HAP-1 (cell line): ENCODE results near the gene ATP6V1G1.

Experiments used
- DNase-seq, 2 experiments: peaks; one replicate each; pipeline ENCODE4 v3.0.0-alpha.2; 2016 to 2020; ENCODE audit warnings: low spot score in 2 of 2
- H3K27me3 ChIP-seq: fragments of 250-450 bp; sonication (Bioruptor Pico); 2 replicates; pipeline ENCODE4 v1.5.1; 2020; ENCODE audit warnings: low read depth, mild to moderate bottlenecking, moderate library complexity
- H3K36me3 ChIP-seq: fragments of 250-450 bp; sonication (Bioruptor Pico); replicated peaks from 2 replicates; pipeline ENCODE4 v1.5.1; 2020; ENCODE audit warnings: mild to moderate bottlenecking
- H3K4me1 ChIP-seq: fragments of 250-450 bp; sonication (Bioruptor Pico); 2 replicates; pipeline ENCODE4 v1.5.1; 2020; ENCODE audit warnings: mild to moderate bottlenecking
- H3K4me3 ChIP-seq: fragments of 250-450 bp; sonication (Bioruptor Pico); 2 replicates; pipeline ENCODE4 v1.5.1; 2020; ENCODE audit warnings: mild to moderate bottlenecking, moderate library complexity
- H3K9me3 ChIP-seq: fragments of 250-450 bp; sonication (Bioruptor Pico); 2 replicates; pipeline ENCODE4 v1.5.1; 2020; ENCODE audit warnings: mild to moderate bottlenecking, moderate library complexity
- in situ Hi-C: fragments of 300-500 bp; cut with MboI; formaldehyde crosslinking; loops from 3 replicates; pipeline ENCODE4 v1.14.3; 2020; ENCODE audit warnings: low sequenced_read_pairs, inconsistent platforms, mixed read lengths

The ATP6V1G1 gene

GRCh38 chr9:114629563-114630090 lies 42.1 kb downstream of the ATP6V1G1 start:
- Histone ChIP-seq H3K9me3 (no peaks in the 10 kb centered on the region), H3K4me1 (no peaks in the 10 kb centered on the region), H3K4me3 (no peak overlapping the region), H3K36me3 (peaks cover 21% of the 10 kb centered on the region), H3K27me3 (no peaks in the 10 kb centered on the region)
- DNase-seq, result no peak
- in situ Hi-C loops, result no loop called here

DNA sequence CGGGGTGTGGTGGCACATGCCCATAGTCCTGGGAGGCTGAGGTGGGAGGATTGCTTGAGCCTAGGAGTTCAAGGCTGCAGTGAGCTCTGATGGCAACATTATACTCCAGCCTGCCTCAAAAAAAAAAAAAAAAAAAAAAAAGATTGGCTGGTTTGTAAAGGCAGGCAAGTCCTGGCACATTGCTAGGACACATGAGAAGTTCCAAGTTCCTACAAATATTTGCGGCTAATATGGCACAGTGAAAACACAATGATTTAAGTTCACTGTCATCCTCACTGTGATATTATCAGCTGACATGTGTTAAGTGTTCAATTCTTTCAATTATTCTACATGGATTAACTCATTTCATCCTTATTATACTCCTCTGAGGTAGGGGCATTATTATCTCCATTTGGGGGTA lies 43.6 kb downstream of the ATP6V1G1 start:
- Histone ChIP-seq H3K9me3 (no peaks in the 10 kb centered on the region), H3K27me3 (no peaks in the 10 kb centered on the region), H3K36me3 (peaks cover 21% of the 10 kb centered on the region), H3K4me3 (no peak overlapping the region), H3K4me1 (no peaks in the 10 kb centered on the region)
- DNase-seq, result no peak
- in situ Hi-C loops, result no loop called here

DNA sequence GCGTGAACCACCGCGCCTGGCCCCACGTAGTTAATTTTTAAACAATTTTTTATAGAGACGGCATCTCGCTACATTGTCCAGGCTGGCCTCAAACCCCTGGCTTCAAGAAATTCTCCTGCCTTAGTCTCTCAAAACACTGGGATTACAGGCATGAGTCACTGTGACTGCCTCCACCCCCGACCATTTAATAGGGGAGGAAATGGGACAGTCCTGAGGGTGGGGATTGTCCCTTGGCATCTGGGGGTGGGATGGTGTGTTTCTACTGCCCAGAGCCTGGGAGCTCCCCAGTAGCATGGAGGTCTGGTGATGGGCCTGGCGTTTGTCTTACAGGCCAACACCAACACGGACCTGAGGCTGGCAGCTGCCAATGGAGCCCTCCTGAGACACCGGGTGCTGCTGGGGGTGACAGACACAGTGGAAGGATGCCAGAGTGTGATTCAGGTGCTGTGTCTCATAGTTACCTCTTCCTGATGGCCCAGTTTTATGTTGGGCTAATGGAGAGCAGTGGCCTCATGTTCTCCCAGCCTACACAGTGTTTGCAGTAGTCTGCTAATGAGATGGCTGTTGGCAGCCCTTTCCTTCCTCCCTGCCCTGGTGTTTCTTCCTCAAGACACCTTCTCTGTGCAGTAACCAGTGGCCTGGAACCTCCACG lies 46.0 kb downstream of the ATP6V1G1 start:
- in situ Hi-C loops, result no loop called here

GRCh38 chr9:114634387-114634786 lies 46.8 kb downstream of the ATP6V1G1 start:
- no peak overlapping the region for H3K4me3 ChIP-seq
- no peaks in the 10 kb centered on the region for H3K4me1 ChIP-seq
- in situ Hi-C loops, result no loop called here
- no peaks in the 10 kb centered on the region for H3K9me3 ChIP-seq
- no peak for DNase-seq
- no peaks in the 10 kb centered on the region for H3K27me3 ChIP-seq
- peaks cover 9% of the 10 kb centered on the region for H3K36me3 ChIP-seq

More for the DNA sequence above, 46.0 kb downstream of the ATP6V1G1 start:
- DNase-seq, result no peak
- Histone ChIP-seq H3K4me3 (no peak overlapping the region), H3K36me3 (peaks cover 17% of the 10 kb centered on the region), H3K9me3 (no peaks in the 10 kb centered on the region), H3K4me1 (no peaks in the 10 kb centered on the region), H3K27me3 (no peaks in the 10 kb centered on the region)

DNA sequence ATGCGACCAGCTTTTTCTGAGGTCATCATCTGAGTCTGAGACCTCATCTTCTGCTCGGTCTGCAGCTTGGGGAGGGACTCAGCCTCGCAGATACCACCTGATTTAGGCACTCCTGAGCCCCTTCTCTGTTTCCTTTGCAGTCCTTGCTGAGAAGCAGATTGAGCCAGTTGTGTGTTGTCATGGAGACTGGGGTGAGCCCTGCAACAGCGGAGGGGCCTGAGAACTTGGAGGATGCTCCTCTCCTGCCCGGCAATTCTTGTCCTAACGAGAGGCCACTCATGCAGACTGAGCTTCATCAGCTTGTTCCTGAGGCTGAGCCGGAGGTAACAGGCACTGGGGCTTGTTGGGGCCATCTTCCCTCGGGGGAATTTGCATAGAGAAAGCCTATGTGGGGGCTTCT lies 50.8 kb downstream of the ATP6V1G1 start:
- in situ Hi-C loops, result no loop called here
- H3K4me3 ChIP-seq, result no peak overlapping the region
- H3K27me3 ChIP-seq, result no peaks in the 10 kb centered on the region
- H3K4me1 ChIP-seq, result no peaks in the 10 kb centered on the region
- no peak for DNase-seq
- peaks cover 5% of the 10 kb centered on the region for H3K36me3 ChIP-seq
- no peaks in the 10 kb centered on the region for H3K9me3 ChIP-seq

GRCh38 chr9:114641967-114642366 lies 54.4 kb downstream of the ATP6V1G1 start:
- DNase-seq, result no peak
- H3K9me3 ChIP-seq, result no peaks in the 10 kb centered on the region
- no peak overlapping the region for H3K4me3 ChIP-seq
- H3K36me3 ChIP-seq, result peaks cover 5% of the 10 kb centered on the region
- in situ Hi-C loops, result no loop called here
- no peaks in the 10 kb centered on the region for H3K27me3 ChIP-seq
- no peaks in the 10 kb centered on the region for H3K4me1 ChIP-seq

- Histone ChIP-seq H3K4me1 (no peaks in the 10 kb centered on the region), H3K9me3 (no peaks in the 10 kb centered on the region), H3K36me3 (peaks cover 5% of the 10 kb centered on the region), H3K4me3 (no peak overlapping the region), H3K27me3 (no peaks in the 10 kb centered on the region)
- no peak for DNase-seq
- in situ Hi-C loops, result no loop called here
Observed at GRCh38 chr9:114643001-114643400, 55.4 kb downstream of the ATP6V1G1 start.

DNA sequence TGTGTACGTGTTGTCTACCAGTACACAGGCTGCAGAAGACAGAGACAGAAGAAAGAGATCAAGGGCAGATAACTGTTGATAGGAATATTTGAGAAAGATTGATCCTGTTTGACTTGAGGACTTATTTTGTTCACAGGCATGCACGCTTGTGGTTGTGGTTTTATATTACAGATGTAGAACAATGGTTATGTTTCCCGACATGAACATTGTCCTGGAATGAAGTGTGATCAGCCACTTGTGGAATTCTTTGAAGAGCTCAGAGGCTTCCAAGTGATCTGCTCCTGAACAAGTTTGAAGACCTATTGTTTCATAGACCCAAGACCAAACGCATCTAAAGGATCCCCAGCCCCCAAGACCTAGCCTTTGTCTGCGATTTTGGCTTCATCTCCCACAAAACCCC lies 56.3 kb downstream of the ATP6V1G1 start:
- no peak for DNase-seq
- H3K9me3 ChIP-seq, result no peaks in the 10 kb centered on the region
- no peaks in the 10 kb centered on the region for H3K4me1 ChIP-seq
- no peak overlapping the region for H3K4me3 ChIP-seq
- in situ Hi-C loops, result no loop called here
- H3K36me3 ChIP-seq, result peaks cover 5% of the 10 kb centered on the region
- no peaks in the 10 kb centered on the region for H3K27me3 ChIP-seq
